Omental fat pad (tissue), 4 donors: ENCODE results near the gene SEMA6D. TPM values are rescaled to one million over a fixed set of nuclear protein-coding genes. Genes with fewer than 3 reads are reported as not detected.

Source experiments
- ATAC-seq: fragments of 150-250 bp; one replicate; pipeline ENCODE4 v1.9.1; 2016; ENCODE audit warnings: mild to moderate bottlenecking, moderate library complexity; ENCODE audit not compliant: low FRiP score
- DNase-seq: peaks from one replicate; pipeline ENCODE4 v3.0.0-alpha.2; 2019; ENCODE audit warnings: low spot score
- CTCF ChIP-seq, 3 donors: fragments of 450-650 bp; IDR thresholded peaks; one replicate each; pipeline ENCODE4 v1.5.1; 2016 to 2017; ENCODE audit warnings: antibody characterized with exemption in 3 of 3, mild to moderate bottlenecking in 3 of 3, moderate library complexity in 2 of 3
- total RNA-seq, 4 donors: library from RNA; depleted of rRNA; stranded (reverse); fragments of >200 nt; gene quantifications; one replicate each; pipeline ENCODE4 v1.1.0, GENCODE V29; 2016

The SEMA6D gene
- total RNA-seq: 10 to 100 TPM in 2 of 4 donors, 1 to 10 TPM in 2; 3.4 to 41.1 (median 10.4) TPM

GRCh38 chr15:47717036-47717612 is at the start of gene SEMA6D:
SEMA6D (plus strand) TSS chr15:47717505; CDS start chr15:47759799, 42,294 bp downstream.
- no peak for DNase-seq
- ATAC-seq: peak; percentile 84
- TF ChIP-seq CTCF (IDR thresholded peaks at IDR 0.05): no peak

GRCh38 chr15:47669221-47669620 is 48.1 kb upstream of the SEMA6D start:
- DNase-seq: no peak
- TF ChIP-seq CTCF (IDR thresholded peaks at IDR 0.05): no peak
- no peak for ATAC-seq

- no peak for TF ChIP-seq CTCF (IDR thresholded peaks at IDR 0.05)
- DNase-seq: no peak
- no peak for ATAC-seq
These were observed 46.9 kb upstream of the SEMA6D start for GRCh38 chr15:47670365-47670764.

- no peak for DNase-seq
- ATAC-seq: peak; percentile 63
These were observed 44.0 kb upstream of the SEMA6D start for GRCh38 chr15:47673232-47673761.

GRCh38 chr15:47674586-47675232 is 42.6 kb upstream of the SEMA6D start:
- ATAC-seq (no peak), DNase-seq (no peak)
- no peak for TF ChIP-seq CTCF (IDR thresholded peaks at IDR 0.05)

More at GRCh38 chr15:47673232-47673761, 44.0 kb upstream of the SEMA6D start:
- TF ChIP-seq CTCF (IDR thresholded peaks at IDR 0.05): no peak

GRCh38 chr15:47675735-47676134 is 41.6 kb upstream of the SEMA6D start:
- ATAC-seq (no peak), DNase-seq (no peak)
- TF ChIP-seq CTCF (IDR thresholded peaks at IDR 0.05): no peak

GRCh38 chr15:47678040-47678439 is 39.3 kb upstream of the SEMA6D start:
- TF ChIP-seq CTCF (IDR thresholded peaks at IDR 0.05): no peak
- DNase-seq (no peak), ATAC-seq (no peak)
